LNCAP (cell line): ENCODE data around the gene REEP5.

Experiments
- CTCF ChIP-seq: fragments of 450-650 bp; IDR thresholded peaks from 2 replicates; pipeline ENCODE4 v1.5.1; 2017; ENCODE audit warnings: mild to moderate bottlenecking

REEP5 gene

GRCh38 chr5:112958093-112959088, 36.4 kb upstream of the REEP5 start:
- TF ChIP-seq CTCF: no peak

GRCh38 chr5:112957036-112957808, 35.2 kb upstream of the REEP5 start:
- no peak for TF ChIP-seq CTCF

- TF ChIP-seq CTCF: no peak
Observed at GRCh38 chr5:112956606-112957005, 34.6 kb upstream of the REEP5 start.

- no peak for TF ChIP-seq CTCF
Observed at GRCh38 chr5:112951124-112951702, 29.2 kb upstream of the REEP5 start.

GRCh38 chr5:112948458-112948857, 26.4 kb upstream of the REEP5 start:
- TF ChIP-seq CTCF: no peak

GRCh38 chr5:112940670-112941069, 18.6 kb upstream of the REEP5 start:
- no peak for TF ChIP-seq CTCF

- TF ChIP-seq CTCF: no peak
Observed at GRCh38 chr5:112938286-112938685, 16.3 kb upstream of the REEP5 start.
